ENCODE data around the gene EHF.

The EHF gene

DNA sequence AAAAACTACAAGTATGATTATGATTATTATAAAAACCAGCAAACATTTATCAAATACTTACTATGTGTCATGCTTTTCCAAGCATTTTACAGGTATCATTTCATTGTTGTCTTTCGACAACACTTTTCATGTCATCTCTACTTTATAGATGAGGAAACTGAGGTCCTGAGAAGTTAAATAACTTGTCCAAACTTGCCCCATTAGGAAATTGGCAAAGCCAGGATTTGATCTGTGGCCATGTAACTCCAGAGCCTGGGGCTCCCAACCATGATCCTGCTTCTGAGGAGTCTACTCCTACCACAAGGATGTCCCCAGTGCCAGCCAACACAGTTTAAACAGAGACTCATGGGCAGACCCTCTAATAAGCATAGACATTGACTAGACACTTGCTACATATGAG lies 15.2 kb downstream of the EHF start:
- no peaks in the 10 kb centered on the region for H3K9me3 ChIP-seq
- H3K4me1 ChIP-seq (ENCODE audit: control insufficient read depth in 1 of 2, insufficient read depth in 1 of 2, low read depth in 1 of 2, low read length in 1 of 2), result peaks cover 7 to 8% of the 10 kb centered on the region in 2 experiments
- no peak overlapping the region for H3K27ac ChIP-seq
- no peak overlapping the region for H3K4me3 ChIP-seq (ENCODE audit: low read depth in 1 of 2, low read length in 1 of 2)
- TF ChIP-seq, protein P1, sequence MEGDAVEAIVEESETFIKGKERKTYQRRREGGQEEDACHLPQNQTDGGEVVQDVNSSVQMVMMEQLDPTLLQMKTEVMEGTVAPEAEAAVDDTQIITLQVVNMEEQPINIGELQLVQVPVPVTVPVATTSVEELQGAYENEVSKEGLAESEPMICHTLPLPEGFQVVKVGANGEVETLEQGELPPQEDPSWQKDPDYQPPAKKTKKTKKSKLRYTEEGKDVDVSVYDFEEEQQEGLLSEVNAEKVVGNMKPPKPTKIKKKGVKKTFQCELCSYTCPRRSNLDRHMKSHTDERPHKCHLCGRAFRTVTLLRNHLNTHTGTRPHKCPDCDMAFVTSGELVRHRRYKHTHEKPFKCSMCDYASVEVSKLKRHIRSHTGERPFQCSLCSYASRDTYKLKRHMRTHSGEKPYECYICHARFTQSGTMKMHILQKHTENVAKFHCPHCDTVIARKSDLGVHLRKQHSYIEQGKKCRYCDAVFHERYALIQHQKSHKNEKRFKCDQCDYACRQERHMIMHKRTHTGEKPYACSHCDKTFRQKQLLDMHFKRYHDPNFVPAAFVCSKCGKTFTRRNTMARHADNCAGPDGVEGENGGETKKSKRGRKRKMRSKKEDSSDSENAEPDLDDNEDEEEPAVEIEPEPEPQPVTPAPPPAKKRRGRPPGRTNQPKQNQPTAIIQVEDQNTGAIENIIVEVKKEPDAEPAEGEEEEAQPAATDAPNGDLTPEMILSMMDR (IDR thresholded peaks at IDR 0.05), result no peak
- no peaks in the 10 kb centered on the region for H3K36me3 ChIP-seq
- H3K27me3 ChIP-seq, result no peaks in the 10 kb centered on the region

DNA sequence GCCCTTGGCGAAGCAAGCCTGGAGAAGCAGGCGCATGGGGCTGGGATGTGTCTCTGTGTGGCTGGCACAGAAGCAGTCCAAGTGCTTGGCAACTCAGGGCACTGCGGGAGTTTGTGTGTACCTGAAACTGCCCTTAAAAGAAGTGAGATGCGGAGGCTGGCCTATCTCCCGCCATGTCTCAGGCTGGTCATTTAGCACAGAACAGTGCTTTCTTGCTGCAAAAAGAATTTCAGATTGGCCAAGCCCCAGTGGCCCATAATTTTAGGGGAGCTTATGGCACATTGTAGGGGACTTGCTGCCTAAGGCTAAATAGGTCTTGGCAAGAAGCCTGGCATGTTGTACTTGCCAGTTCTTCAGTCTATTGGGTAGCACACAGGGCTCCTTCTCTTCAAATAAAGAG lies 16.4 kb downstream of the EHF start:
- TF ChIP-seq, protein P1 (IDR thresholded peaks at IDR 0.05), result no peak
- Histone ChIP-seq H3K27me3 (no peaks in the 10 kb centered on the region), H3K9me3 (no peaks in the 10 kb centered on the region), H3K4me1 (ENCODE audit: control insufficient read depth in 1 of 2, insufficient read depth in 1 of 2, low read depth in 1 of 2, low read length in 1 of 2) (peaks cover 7 to 8% of the 10 kb centered on the region in 2 experiments), H3K4me3 (ENCODE audit: low read depth in 1 of 2, low read length in 1 of 2) (no peak overlapping the region), H3K27ac (no peak overlapping the region), H3K36me3 (no peaks in the 10 kb centered on the region)

DNA sequence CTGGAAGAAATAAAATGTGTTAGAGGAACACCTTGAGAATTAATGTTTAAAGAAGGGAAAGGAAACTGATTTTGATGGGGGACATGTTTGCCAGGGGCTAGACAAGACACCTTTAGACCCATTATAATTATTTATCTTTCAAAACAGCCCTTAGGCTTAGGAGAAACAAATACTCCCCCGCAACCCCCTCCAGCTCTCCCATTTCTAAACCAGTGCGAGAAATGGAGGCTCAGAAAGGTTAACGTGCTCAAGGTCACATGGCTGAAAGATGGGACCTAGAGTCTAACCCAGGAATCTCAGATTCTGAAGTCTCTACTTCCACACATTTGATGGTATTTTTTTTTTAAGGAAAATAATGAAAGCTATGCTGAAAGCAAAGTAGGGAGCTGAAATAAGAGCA lies 18.0 kb downstream of the EHF start:
- H3K4me3 ChIP-seq (ENCODE audit: low read depth in 1 of 2, low read length in 1 of 2), result no peak overlapping the region
- TF ChIP-seq, protein P1 (IDR thresholded peaks at IDR 0.05), result no peak
- H3K27ac ChIP-seq, result no peak overlapping the region
- no peaks in the 10 kb centered on the region for H3K27me3 ChIP-seq
- H3K4me1 ChIP-seq (ENCODE audit: control insufficient read depth in 1 of 2, insufficient read depth in 1 of 2, low read depth in 1 of 2, low read length in 1 of 2), result peaks cover 5 to 6% of the 10 kb centered on the region in 2 experiments
- no peaks in the 10 kb centered on the region for H3K9me3 ChIP-seq
- no peaks in the 10 kb centered on the region for H3K36me3 ChIP-seq

DNA sequence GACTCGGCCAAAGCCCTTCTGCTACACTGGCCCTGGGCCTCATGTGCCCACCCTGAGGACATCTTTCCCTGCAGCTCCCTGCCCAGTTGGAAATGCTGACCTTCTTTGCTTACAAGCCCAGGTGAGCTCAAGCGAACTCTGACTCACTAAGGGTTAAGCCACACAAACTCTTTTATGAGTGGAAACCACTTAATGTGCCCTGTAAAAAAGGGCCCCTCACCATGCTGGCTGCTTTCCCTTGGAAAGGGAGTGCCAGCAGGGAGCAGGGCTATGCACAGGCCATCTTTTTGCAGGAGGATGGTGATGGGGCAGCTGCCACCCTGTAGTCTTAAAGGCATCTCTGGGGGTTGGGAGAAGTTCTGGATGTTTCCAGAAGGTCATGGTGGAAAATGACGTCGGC lies 18.7 kb downstream of the EHF start:
- TF ChIP-seq, protein P1 (IDR thresholded peaks at IDR 0.05), result no peak

GRCh38 chr11:34640050-34640923 lies 19.4 kb downstream of the EHF start:
- H3K4me3 ChIP-seq (ENCODE audit: low read depth in 1 of 2, low read length in 1 of 2), result no peak overlapping the region
- H3K9me3 ChIP-seq, result no peaks in the 10 kb centered on the region
- TF ChIP-seq, protein P1 (IDR thresholded peaks at IDR 0.05), result no peak
- H3K4me1 ChIP-seq (ENCODE audit: control insufficient read depth in 1 of 2, insufficient read depth in 1 of 2, low read depth in 1 of 2, low read length in 1 of 2), result no peaks in the 10 kb centered on the region
- no peak overlapping the region for H3K27ac ChIP-seq
- no peaks in the 10 kb centered on the region for H3K36me3 ChIP-seq
- no peaks in the 10 kb centered on the region for H3K27me3 ChIP-seq

More for the DNA sequence above, 18.7 kb downstream of the EHF start:
- Histone ChIP-seq H3K27ac (no peak overlapping the region), H3K27me3 (no peaks in the 10 kb centered on the region), H3K9me3 (no peaks in the 10 kb centered on the region), H3K4me1 (ENCODE audit: control insufficient read depth in 1 of 2, insufficient read depth in 1 of 2, low read depth in 1 of 2, low read length in 1 of 2) (no peaks in the 10 kb centered on the region), H3K36me3 (no peaks in the 10 kb centered on the region), H3K4me3 (ENCODE audit: low read depth in 1 of 2, low read length in 1 of 2) (no peak overlapping the region)

All from neutrophil (primary cell).